ENCODE data around the gene TMBIM6.

GRCh38 chr12:49794811-49795653 is 53.7 kb downstream of the TMBIM6 start:
- TF ChIP-seq BCL3 (IDR thresholded peaks at IDR 0.05) = no peak
- no peak for TF ChIP-seq CTCF (IDR thresholded peaks at IDR 0.05)

All from A549 (cell line).